Trophoblast cell (in vitro differentiated cells and primary cell): ENCODE measurements around the gene SAMD3.

Source experiments
- DNase-seq, 2 donors: peaks; one replicate each; pipeline ENCODE4 v3.0.0-alpha.2; 2016
- H2AFZ ChIP-seq: 2 replicates; pipeline ENCODE4 v1.6.1; 2013; ENCODE audit warnings: low read length, moderate library complexity, mild to moderate bottlenecking; ENCODE audit not compliant: insufficient read depth, poor library complexity
- H2AK5ac ChIP-seq: 2 replicates; pipeline ENCODE4 v1.6.1; 2013; ENCODE audit warnings: mild to moderate bottlenecking, low read length
- H2BK120ac ChIP-seq: 2 replicates; pipeline ENCODE4 v1.6.1; 2013; ENCODE audit warnings: low read length, mild to moderate bottlenecking, moderate library complexity; ENCODE audit not compliant: insufficient read depth, poor library complexity
- H2BK12ac ChIP-seq: 2 replicates; pipeline ENCODE4 v1.6.1; 2013; ENCODE audit warnings: mild to moderate bottlenecking, low read length, moderate library complexity
- H2BK5ac ChIP-seq: 2 replicates; pipeline ENCODE4 v1.6.1; 2013; ENCODE audit warnings: low read length, low read depth, moderate library complexity, mild to moderate bottlenecking; ENCODE audit not compliant: poor library complexity
- H3K14ac ChIP-seq: 2 replicates; pipeline ENCODE4 v1.6.1; 2013; ENCODE audit warnings: mild to moderate bottlenecking, low read length
- H3K18ac ChIP-seq: 2 replicates; pipeline ENCODE4 v1.6.1; 2013; ENCODE audit warnings: mild to moderate bottlenecking, low read length
- H3K23ac ChIP-seq: 2 replicates; pipeline ENCODE4 v1.6.1; 2013; ENCODE audit warnings: low read length
- H3K27ac ChIP-seq: 2 replicates; pipeline ENCODE4 v1.5.1; 2013; ENCODE audit warnings: low read depth, mild to moderate bottlenecking, inconsistent platforms, low read length, moderate library complexity
- H3K27me3 ChIP-seq: 2 replicates; pipeline ENCODE4 v1.6.1; 2013; ENCODE audit warnings: inconsistent platforms, mild to moderate bottlenecking, low read length, moderate library complexity; ENCODE audit not compliant: insufficient read depth
- H3K36me3 ChIP-seq, 2 experiments: 1 replicate in 1 of 2; 2 replicates in 1 of 2; pipeline ENCODE4 v1.6.1; 2013; ENCODE audit warnings: low read length in 2 of 2, mild to moderate bottlenecking in 2 of 2, moderate library complexity in 1 of 2; ENCODE audit not compliant: insufficient read depth in 2 of 2, control insufficient read depth in 1 of 2
- H3K4ac ChIP-seq: 2 replicates; pipeline ENCODE4 v1.6.1; 2013; ENCODE audit warnings: low read depth, mild to moderate bottlenecking, low read length, moderate library complexity
- H3K4me1 ChIP-seq, 2 experiments: 1 replicate in 1 of 2; 2 replicates in 1 of 2; pipeline ENCODE4 v1.6.1; 2013; ENCODE audit warnings: low read length in 2 of 2, mild to moderate bottlenecking in 2 of 2, moderate library complexity in 1 of 2; ENCODE audit not compliant: insufficient read depth in 2 of 2, control insufficient read depth in 1 of 2
- H3K4me2 ChIP-seq: 2 replicates; pipeline ENCODE4 v1.6.1; 2013; ENCODE audit warnings: inconsistent platforms, mild to moderate bottlenecking, low read length, moderate library complexity
- H3K4me3 ChIP-seq: 2 replicates; pipeline ENCODE4 v1.5.1; 2013; ENCODE audit warnings: mild to moderate bottlenecking, low read depth, low read length, inconsistent platforms
- H3K79me1 ChIP-seq: one replicate; pipeline ENCODE4 v1.6.1; 2013; ENCODE audit warnings: low read length
- H3K79me2 ChIP-seq: 2 replicates; pipeline ENCODE4 v1.6.1; 2013; ENCODE audit warnings: low read length, mild to moderate bottlenecking; ENCODE audit not compliant: control insufficient read depth, insufficient read depth, poor library complexity
- H3K9ac ChIP-seq: 2 replicates; pipeline ENCODE4 v1.6.1; 2013; ENCODE audit warnings: mild to moderate bottlenecking, low read length
- H3K9me3 ChIP-seq: 2 replicates; pipeline ENCODE4 v1.6.1; 2013; ENCODE audit warnings: low read depth, mild to moderate bottlenecking, control low read depth, inconsistent platforms, low read length; ENCODE audit not compliant: insufficient read depth
- H4K12ac ChIP-seq: 2 replicates; pipeline ENCODE4 v1.6.1; 2013; ENCODE audit warnings: low read depth, mild to moderate bottlenecking, low read length, moderate library complexity
- H4K8ac ChIP-seq: 2 replicates; pipeline ENCODE4 v1.6.1; 2013; ENCODE audit warnings: low read depth, mild to moderate bottlenecking, low read length, moderate library complexity
- H4K91ac ChIP-seq: one replicate; pipeline ENCODE4 v1.6.1; 2013; ENCODE audit warnings: low read depth, mild to moderate bottlenecking, low read length, moderate library complexity
- WGBS: extraction: QIAGEN DNeasy Blood & Tissue Kit; methylation state at CpG from one replicate; pipeline ENCODE4 v1.1.7; 2013; ENCODE audit warnings: missing lambda C conversion rate; ENCODE audit not compliant: insufficient read length, insufficient coverage; ENCODE audit errors: extremely low coverage; 5-methylcytosine and 5-hydroxymethylcytosine counted together

Gene SAMD3

DNA sequence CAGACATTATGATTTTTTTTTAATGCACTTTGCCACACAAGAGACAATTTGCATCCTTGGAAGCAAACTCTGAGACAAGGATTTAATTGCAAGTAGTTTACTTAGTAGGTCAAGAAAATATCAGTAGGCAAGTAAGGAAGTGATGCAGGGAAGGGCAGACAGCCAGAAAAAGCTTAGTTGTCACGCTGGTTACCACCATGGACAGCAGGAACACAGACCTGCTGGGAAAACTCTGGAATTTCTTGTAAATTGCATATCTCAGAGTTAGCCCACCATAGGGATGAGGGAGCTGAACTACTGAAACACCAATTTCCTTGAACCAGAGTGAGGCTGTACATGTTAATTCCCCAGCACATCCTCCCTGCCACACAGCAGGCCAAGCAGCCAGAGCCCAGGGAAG, 111.7 kb downstream of the SAMD3 start:
- H3K27ac ChIP-seq = no peak overlapping the region

DNA sequence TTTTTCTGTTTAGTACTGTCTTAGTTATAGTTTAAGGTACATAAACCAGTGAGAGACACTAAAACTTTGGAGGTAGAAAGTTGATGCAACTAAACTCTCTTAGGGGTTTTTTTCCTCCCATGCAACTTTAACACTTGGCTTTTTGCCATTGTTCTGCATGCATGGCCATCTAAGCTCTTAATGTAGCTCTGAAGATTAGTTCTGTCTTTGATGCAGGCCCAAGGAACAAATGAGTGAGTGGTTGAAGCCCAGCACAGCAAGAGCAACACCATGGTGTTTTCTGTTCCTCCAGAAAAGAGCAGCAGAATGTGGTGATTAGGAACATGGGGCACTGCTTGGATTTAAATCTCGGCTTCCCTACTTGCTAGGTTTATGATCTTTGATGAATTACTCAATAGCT, 115.0 kb downstream of the SAMD3 start:
- Histone ChIP-seq H3K27me3 (no peaks in the 10 kb centered on the region), H4K8ac (no peak overlapping the region), H3K36me3 (no peaks in the 10 kb centered on the region), H3K14ac (no peak overlapping the region), H3K9me3 (no peaks in the 10 kb centered on the region), H3K4me3 (no peak overlapping the region), H2BK12ac (no peak overlapping the region), H3K23ac (no peak overlapping the region), H3K79me2 (no peaks in the 10 kb centered on the region), H4K12ac (no peak overlapping the region), H3K18ac (no peak overlapping the region), H4K91ac (no peak overlapping the region), H2BK5ac (no peak overlapping the region), H3K27ac (no peak overlapping the region), H3K4me1 (no peaks in the 10 kb centered on the region), H3K4ac (no peak overlapping the region), H2AK5ac (no peak overlapping the region), H2AFZ (no peak overlapping the region), H2BK120ac (no peak overlapping the region), H3K4me2 (no peak overlapping the region), H3K79me1 (no peaks in the 10 kb centered on the region), H3K9ac (no peak overlapping the region)
- DNase-seq = no peak
- no CpG with 5 or more reads among the region's 1 CpG for WGBS

More for the DNA sequence above, 111.7 kb downstream of the SAMD3 start:
- Histone ChIP-seq H2AFZ (no peak overlapping the region), H4K12ac (no peak overlapping the region), H3K4me2 (no peak overlapping the region), H3K9ac (no peak overlapping the region), H4K91ac (no peak overlapping the region), H2BK5ac (no peak overlapping the region), H3K23ac (no peak overlapping the region), H3K36me3 (no peaks in the 10 kb centered on the region), H2BK12ac (no peak overlapping the region), H3K18ac (no peak overlapping the region), H4K8ac (no peak overlapping the region), H3K79me2 (no peaks in the 10 kb centered on the region), H3K27me3 (no peaks in the 10 kb centered on the region), H3K4me1 (no peaks in the 10 kb centered on the region), H3K4me3 (no peak overlapping the region), H3K9me3 (no peaks in the 10 kb centered on the region), H3K4ac (no peak overlapping the region), H2BK120ac (no peak overlapping the region), H3K79me1 (no peaks in the 10 kb centered on the region), H3K14ac (no peak overlapping the region), H2AK5ac (no peak overlapping the region)
- WGBS = no CpG with 5 or more reads among the region's 1 CpG
- DNase-seq = no peak

DNA sequence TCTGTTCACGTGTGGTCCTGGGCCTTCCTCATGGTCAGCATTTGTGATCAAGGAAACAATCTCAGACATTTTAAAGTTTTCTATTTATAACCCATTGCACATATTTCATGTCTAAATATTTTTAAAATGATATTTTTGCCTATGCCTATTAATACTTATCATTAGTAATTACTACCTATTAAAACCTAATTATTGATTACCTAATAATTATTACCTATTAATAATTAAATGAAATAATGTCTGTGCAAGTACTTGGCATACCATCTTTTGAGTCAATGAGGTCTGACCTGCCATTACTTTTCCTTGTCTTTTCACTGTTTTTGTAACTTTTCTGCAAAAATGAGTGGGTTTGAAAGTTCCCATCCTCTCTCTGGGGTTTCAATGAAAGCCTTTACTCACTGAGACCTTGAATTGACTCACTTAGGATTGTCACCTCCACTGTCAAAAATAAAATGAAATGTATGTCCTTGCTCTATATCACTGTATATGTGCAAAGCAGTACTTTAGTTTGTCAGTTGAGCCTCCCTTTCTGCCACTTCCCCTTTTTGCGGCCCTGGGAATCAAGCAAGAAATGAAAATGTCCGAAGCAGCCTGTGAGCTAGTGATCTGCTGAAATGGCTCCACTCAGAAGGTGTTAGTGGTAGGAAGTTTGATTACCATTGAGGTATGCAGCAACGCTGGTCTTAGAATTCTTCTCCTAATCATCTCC, 116.6 kb downstream of the SAMD3 start:
- WGBS = no CpG with 5 or more reads among the region's 4 CpGs
- no peak overlapping the region for H2BK120ac ChIP-seq

DNA sequence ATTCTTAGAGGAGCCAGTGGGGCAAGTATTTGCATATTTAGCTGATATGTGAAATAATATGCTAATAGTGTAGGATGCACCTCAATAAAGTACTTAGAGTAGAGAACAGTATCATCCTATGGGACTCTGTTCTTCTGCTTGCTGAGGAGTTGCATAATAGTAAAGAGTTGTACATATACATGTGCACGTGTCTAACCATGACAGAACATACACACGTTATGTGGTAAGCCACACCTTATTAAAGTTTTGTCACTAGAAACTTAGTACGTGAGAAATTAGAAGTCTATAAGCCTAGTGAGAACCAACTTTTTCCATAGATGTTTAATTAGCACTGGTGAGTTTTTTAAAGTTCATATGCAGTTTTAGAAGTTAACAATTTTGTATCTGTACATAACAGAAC, 123.6 kb downstream of the SAMD3 start:
- no peak overlapping the region for H3K14ac ChIP-seq
- H2BK120ac ChIP-seq = no peak overlapping the region
- no peak overlapping the region for H3K23ac ChIP-seq
- no peak overlapping the region for H2BK12ac ChIP-seq
- H4K91ac ChIP-seq = no peak overlapping the region
- H3K4me3 ChIP-seq = no peak overlapping the region
- H3K9ac ChIP-seq = no peak overlapping the region
- H2AFZ ChIP-seq = no peak overlapping the region
- no peak overlapping the region for H4K12ac ChIP-seq
- no peaks in the 10 kb centered on the region for H3K79me2 ChIP-seq
- no peaks in the 10 kb centered on the region for H3K27me3 ChIP-seq
- no peak overlapping the region for H3K4ac ChIP-seq
- no peak overlapping the region for H4K8ac ChIP-seq
- H3K36me3 ChIP-seq = peaks cover 0 to 3% of the 10 kb centered on the region in 2 experiments
- no peaks in the 10 kb centered on the region for H3K79me1 ChIP-seq
- no peak for DNase-seq
- H3K4me1 ChIP-seq = no peaks in the 10 kb centered on the region
- no peak overlapping the region for H2AK5ac ChIP-seq
- H3K18ac ChIP-seq = no peak overlapping the region
- no peak overlapping the region for H3K27ac ChIP-seq
- WGBS = no CpG with 5 or more reads among the region's 3 CpGs
- H3K9me3 ChIP-seq = no peaks in the 10 kb centered on the region
- H3K4me2 ChIP-seq = no peak overlapping the region
- H2BK5ac ChIP-seq = no peak overlapping the region

More for the DNA sequence above, 116.6 kb downstream of the SAMD3 start:
- no peak overlapping the region for H3K23ac ChIP-seq
- no peaks in the 10 kb centered on the region for H3K79me2 ChIP-seq
- H3K18ac ChIP-seq = no peak overlapping the region
- no peak overlapping the region for H4K91ac ChIP-seq
- peaks cover 0 to 3% of the 10 kb centered on the region in 2 experiments for H3K36me3 ChIP-seq
- H4K12ac ChIP-seq = no peak overlapping the region
- no peak overlapping the region for H3K9ac ChIP-seq
- H2AFZ ChIP-seq = no peak overlapping the region
- no peak for DNase-seq
- no peak overlapping the region for H3K4me3 ChIP-seq
- H3K4me1 ChIP-seq = no peaks in the 10 kb centered on the region
- no peaks in the 10 kb centered on the region for H3K27me3 ChIP-seq
- no peaks in the 10 kb centered on the region for H3K79me1 ChIP-seq
- H3K14ac ChIP-seq = no peak overlapping the region
- no peak overlapping the region for H3K4ac ChIP-seq
- no peak overlapping the region for H3K27ac ChIP-seq
- no peaks in the 10 kb centered on the region for H3K9me3 ChIP-seq
- H4K8ac ChIP-seq = no peak overlapping the region
- H2AK5ac ChIP-seq = no peak overlapping the region
- H2BK5ac ChIP-seq = no peak overlapping the region
- no peak overlapping the region for H3K4me2 ChIP-seq
- no peak overlapping the region for H2BK12ac ChIP-seq
